22Rv1 (cell line): Measurements from ENCODE around the gene MSH4.
"Not testable (repeated sequence)": the region's sequence is repeated elsewhere in the genome, so short reads cannot be mapped to it uniquely, and the experiment has no call there.

Experiments
- CTCF ChIP-seq: fragments of 450-650 bp; IDR thresholded peaks from 2 replicates; pipeline ENCODE4 v1.5.1; 2017; ENCODE audit warnings: mild to moderate bottlenecking
- ZFX ChIP-seq: fragments of 450-650 bp; IDR thresholded peaks from 2 replicates; pipeline ENCODE4 v1.6.1; 2017; ENCODE audit warnings: antibody characterized with exemption, borderline replicate concordance

GRCh38 chr1:75778694-75779093 lies 18.0 kb upstream of the MSH4 start:
- not testable (repeated sequence) for TF ChIP-seq CTCF, ZFX
